HepG2 (cell line): ENCODE data around the gene AMBRA1. TPM values are rescaled to one million over a fixed set of nuclear protein-coding genes. Genes with fewer than 3 reads are reported as not detected.

ENCODE experiments used
- DNMT3B ChIP-seq: conservative IDR thresholded peaks from 2 replicates; pipeline ENCODE4 v1.6.1; 2016; ENCODE audit warnings: missing biosample characterization, control low read depth
- GABPA ChIP-seq, 2 experiments: IDR thresholded peaks; 2 replicates each; pipeline ENCODE4 v1.6.1; 2011 to 2016; ENCODE audit warnings: low read depth in 2 of 2, low read length in 1 of 2, missing biosample characterization in 1 of 2, missing genetic modification characterization in 1 of 2
- GABPB1 ChIP-seq: IDR thresholded peaks from 2 replicates; pipeline ENCODE4 v1.6.1; 2016; ENCODE audit warnings: mild to moderate bottlenecking, missing genetic modification reagents, moderate library complexity, missing compliant biosample characterization
- GATAD1 ChIP-seq: IDR thresholded peaks from 2 replicates; pipeline ENCODE4 v1.6.1; 2016; ENCODE audit warnings: missing genetic modification reagents, missing compliant biosample characterization
- HOXA3 ChIP-seq: sonication (generic); formaldehyde crosslinking; IDR thresholded peaks from 2 replicates; pipeline ENCODE4 v1.5.0; 2020; ENCODE audit warnings: missing genetic modification reagents
- KAT8 ChIP-seq: IDR thresholded peaks from 2 replicates; pipeline ENCODE4 v1.6.1; 2016; ENCODE audit warnings: missing genetic modification reagents, missing compliant biosample characterization
- MAF1 ChIP-seq: sonication (generic); formaldehyde crosslinking; IDR thresholded peaks from 2 replicates; pipeline ENCODE4 v1.5.0; 2020; ENCODE audit warnings: missing genetic modification reagents, borderline replicate concordance
- MYC ChIP-seq: sonication (generic); formaldehyde crosslinking; IDR thresholded peaks from 2 replicates; pipeline ENCODE4 v1.9.0; 2021; ENCODE audit warnings: missing genetic modification reagents, borderline replicate concordance
- NRL ChIP-seq: sonication (generic); formaldehyde crosslinking; IDR thresholded peaks from 2 replicates; pipeline ENCODE4 v1.5.0; 2020; ENCODE audit warnings: missing genetic modification reagents, mild to moderate bottlenecking, moderate library complexity, borderline replicate concordance
- PITX1 ChIP-seq: sonication (generic); formaldehyde crosslinking; IDR thresholded peaks from 2 replicates; pipeline ENCODE4 v1.5.1; 2020; ENCODE audit warnings: mild to moderate bottlenecking, missing genetic modification reagents
- RFX1 ChIP-seq: fragments of 450-650 bp; IDR thresholded peaks from 2 replicates; pipeline ENCODE4 v1.6.1; 2017
- SALL2 ChIP-seq: sonication (generic); formaldehyde crosslinking; IDR thresholded peaks from 2 replicates; pipeline ENCODE4 v1.8.1; 2023; ENCODE audit warnings: mild to moderate bottlenecking, missing genetic modification reagents, inconsistent platforms
- SP2 ChIP-seq: sonication (generic); formaldehyde crosslinking; IDR thresholded peaks from 2 replicates; pipeline ENCODE4 v1.5.1; 2020; ENCODE audit warnings: mild to moderate bottlenecking, missing genetic modification reagents
- SP4 ChIP-seq: sonication (generic); formaldehyde crosslinking; IDR thresholded peaks from 2 replicates; pipeline ENCODE4 v1.8.1; 2023; ENCODE audit warnings: mild to moderate bottlenecking, missing genetic modification reagents
- ZMAT3 ChIP-seq: sonication (generic); formaldehyde crosslinking; conservative IDR thresholded peaks from 2 replicates; pipeline ENCODE4 v1.7.0; 2021; ENCODE audit warnings: missing genetic modification reagents
- ZNF20 ChIP-seq: sonication (generic); formaldehyde crosslinking; IDR thresholded peaks from 2 replicates; pipeline ENCODE4 v1.4.0; 2020; ENCODE audit warnings: mild to moderate bottlenecking, moderate library complexity, missing genetic modification reagents
- ZNF331 ChIP-seq: sonication (generic); formaldehyde crosslinking; IDR thresholded peaks from 2 replicates; pipeline ENCODE4 v1.4.0; 2020; ENCODE audit warnings: missing genetic modification reagents
- ZNF512B ChIP-seq: sonication (generic); formaldehyde crosslinking; IDR thresholded peaks from 2 replicates; pipeline ENCODE4 v1.5.1; 2020; ENCODE audit warnings: missing genetic modification reagents, mild to moderate bottlenecking, borderline replicate concordance
- ZNF556 ChIP-seq: sonication (generic); formaldehyde crosslinking; IDR thresholded peaks from 2 replicates; pipeline ENCODE4 v1.4.0; 2020; ENCODE audit warnings: mild to moderate bottlenecking, missing genetic modification reagents, borderline replicate concordance
- ZNF576 ChIP-seq: sonication (generic); formaldehyde crosslinking; IDR thresholded peaks from 2 replicates; pipeline ENCODE4 v1.4.0; 2020; ENCODE audit warnings: mild to moderate bottlenecking, missing genetic modification reagents
- ZNF660 ChIP-seq: sonication (generic); formaldehyde crosslinking; IDR thresholded peaks from 2 replicates; pipeline ENCODE4 v1.5.1; 2020; ENCODE audit warnings: mild to moderate bottlenecking, low read depth, missing genetic modification reagents, borderline replicate concordance
- ZNF674 ChIP-seq: sonication (generic); formaldehyde crosslinking; IDR thresholded peaks from 2 replicates; pipeline ENCODE4 v1.5.0; 2020; ENCODE audit warnings: low read depth, mild to moderate bottlenecking, missing genetic modification reagents
- ZNF691 ChIP-seq: sonication (generic); formaldehyde crosslinking; IDR thresholded peaks from 2 replicates; pipeline ENCODE4 v1.4.0; 2020; ENCODE audit warnings: missing genetic modification reagents, low read depth, mild to moderate bottlenecking, borderline replicate concordance
- ZNF790 ChIP-seq: sonication (generic); formaldehyde crosslinking; IDR thresholded peaks from 2 replicates; pipeline ENCODE4 v1.8.0; 2022; ENCODE audit warnings: missing genetic modification reagents, mild to moderate bottlenecking, borderline replicate concordance
- polyA plus RNA-seq, 8 experiments: library from polyadenylated mRNA; depleted of rRNA in 3 of 8; stranded (reverse) in 7 of 8; unstranded in 1 of 8; fragments of >200 nt; fragmentation: Illumina TruSeq in 4 of 8; extraction: Trizol in 4 of 8; gene quantifications; 2 replicates each; pipeline versions ENCODE4 v1.2.1 to v1.2.3, GENCODE V29; 2011 to 2016; ENCODE audit warnings: low read depth in 4 of 8, missing spikeins in 1 of 8, mixed read lengths in 1 of 8; ENCODE audit not compliant: insufficient read depth in 1 of 8
- total RNA-seq, 5 experiments: library from RNA; depleted of rRNA; stranded (reverse); fragments of >200 nt; fragmentation: Illumina TruSeq; extraction: Trizol; gene quantifications; 2 replicates each; pipeline ENCODE4 v1.2.3, GENCODE V29; 2016; ENCODE audit warnings: low read depth in 1 of 5
- TF ChIP-seq, protein P1 (sequence below): sonication (generic); formaldehyde crosslinking; IDR thresholded peaks from 2 replicates; pipeline ENCODE4 v1.9.0; 2022; ENCODE audit warnings: missing genetic modification reagents, mild to moderate bottlenecking, borderline replicate concordance
- TF ChIP-seq, protein P2 (sequence below): sonication (generic); formaldehyde crosslinking; IDR thresholded peaks from 2 replicates; pipeline ENCODE4 v1.8.0; 2022; ENCODE audit warnings: mild to moderate bottlenecking, missing genetic modification reagents, moderate library complexity

AMBRA1 gene
- total and polyA plus RNA-seq, 2 of the 13 experiments (the other 11 are each of a cell fraction or from before 2014, with no cell fraction given): 15.7 to 26.0 TPM

- TF ChIP-seq, protein P1, sequence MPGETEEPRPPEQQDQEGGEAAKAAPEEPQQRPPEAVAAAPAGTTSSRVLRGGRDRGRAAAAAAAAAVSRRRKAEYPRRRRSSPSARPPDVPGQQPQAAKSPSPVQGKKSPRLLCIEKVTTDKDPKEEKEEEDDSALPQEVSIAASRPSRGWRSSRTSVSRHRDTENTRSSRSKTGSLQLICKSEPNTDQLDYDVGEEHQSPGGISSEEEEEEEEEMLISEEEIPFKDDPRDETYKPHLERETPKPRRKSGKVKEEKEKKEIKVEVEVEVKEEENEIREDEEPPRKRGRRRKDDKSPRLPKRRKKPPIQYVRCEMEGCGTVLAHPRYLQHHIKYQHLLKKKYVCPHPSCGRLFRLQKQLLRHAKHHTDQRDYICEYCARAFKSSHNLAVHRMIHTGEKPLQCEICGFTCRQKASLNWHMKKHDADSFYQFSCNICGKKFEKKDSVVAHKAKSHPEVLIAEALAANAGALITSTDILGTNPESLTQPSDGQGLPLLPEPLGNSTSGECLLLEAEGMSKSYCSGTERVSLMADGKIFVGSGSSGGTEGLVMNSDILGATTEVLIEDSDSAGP (CRISPR knock-in tag): peak; percentile 40; the same call in 1 of the 2 replicates
- TF ChIP-seq MYC (no peak; the same call in 1 of the 2 replicates), HOXA3 (0 out of 2 replicates have a peak, but pooled peaks have one; percentile 43), SP4 (CRISPR knock-in tag) (no peak), GABPA (IDR thresholded peaks at IDR 0.05; ENCODE audit: low read depth, low read length) (no peak), GABPA (CRISPR knock-in tag; IDR thresholded peaks at IDR 0.05; ENCODE audit: low read depth) (no peak), ZNF331 (CRISPR knock-in tag) (no peak), DNMT3B (CRISPR knock-in tag) (no peak), NRL (CRISPR knock-in tag) (0 out of 2 replicates have a peak, but pooled peaks have one; percentile 10), GATAD1 (CRISPR knock-in tag) (no peak), ZMAT3 (CRISPR knock-in tag) (no peak), ZNF512B (CRISPR knock-in tag) (no peak), ZNF691 (CRISPR knock-in tag) (no peak), ZNF660 (no peak), GABPB1 (CRISPR knock-in tag) (no peak), ZNF674 (CRISPR knock-in tag) (no peak), PITX1 (no peak), SP2 (no peak), ZNF576 (CRISPR knock-in tag) (0 out of 2 replicates have a peak, but pooled peaks have one; percentile 34), RFX1 (no peak), ZNF20 (CRISPR knock-in tag) (no peak), SALL2 (CRISPR knock-in tag) (0 out of 2 replicates have a peak, but pooled peaks have one; percentile 36), MAF1 (CRISPR knock-in tag) (no peak), ZNF790 (CRISPR knock-in tag) (no peak), KAT8 (CRISPR knock-in tag) (no peak), ZNF556 (CRISPR knock-in tag) (no peak)
- TF ChIP-seq, protein P2, sequence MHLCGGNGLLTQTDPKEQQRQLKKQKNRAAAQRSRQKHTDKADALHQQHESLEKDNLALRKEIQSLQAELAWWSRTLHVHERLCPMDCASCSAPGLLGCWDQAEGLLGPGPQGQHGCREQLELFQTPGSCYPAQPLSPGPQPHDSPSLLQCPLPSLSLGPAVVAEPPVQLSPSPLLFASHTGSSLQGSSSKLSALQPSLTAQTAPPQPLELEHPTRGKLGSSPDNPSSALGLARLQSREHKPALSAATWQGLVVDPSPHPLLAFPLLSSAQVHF: no peak
These were observed 225.9 kb downstream of the AMBRA1 start (continued) for GRCh38 chr11:46367916-46368267.
